PC-3 (cell line): ENCODE data around the gene DHRS7C. TPM values are rescaled to one million over a fixed set of nuclear protein-coding genes. Genes with fewer than 3 reads are reported as not detected.

Source experiments
- ATAC-seq: fragments of 200-7000 bp; cut with Tn5 transposase; 2 replicates; pipeline ENCODE4 v1.9.1; 2020; ENCODE audit warnings: mild to moderate bottlenecking, moderate library complexity
- BruUV-seq: library from RNA; stranded (reverse); fragments of 400-500 nt; replicated peaks from 2 replicates; lab custom pipeline; 2021; lab: Mats Ljungman, UMichigan
- CTCF ChIA-PET: fragments of 300-600 bp; sonication (Branson Sonifier 250); formaldehyde crosslinking; loops from one replicate; lab custom pipeline; 2022; ENCODE audit warnings: antibody characterized with exemption; lab: Charles Lee
- POLR2A ChIA-PET: fragments of 300-600 bp; sonication (Branson Sonifier 250); formaldehyde crosslinking; loops from one replicate; lab custom pipeline; 2022; ENCODE audit warnings: antibody characterized with exemption; ENCODE audit not compliant: unreplicated experiment; lab: Charles Lee
- DNase-seq: peaks from one replicate; pipeline ENCODE4 v3.0.0-alpha.2; 2015
- H2AFZ ChIP-seq: fragments of 300-600 bp; sonication (generic); 2 replicates; pipeline ENCODE4 v1.6.0; 2016; ENCODE audit warnings: antibody characterized with exemption, low read length
- H3F3A ChIP-seq: fragments of 300-600 bp; sonication (generic); one replicate; pipeline ENCODE4 v1.6.0; 2017; ENCODE audit warnings: antibody characterized with exemption, low read length, control low read depth, mild to moderate bottlenecking; ENCODE audit not compliant: unreplicated experiment
- H3K27ac ChIP-seq: fragments of 300-600 bp; sonication (generic); 2 replicates; pipeline ENCODE4 v1.5.1; 2016; ENCODE audit warnings: mild to moderate bottlenecking, low read length
- H3K27me3 ChIP-seq: fragments of 300-600 bp; sonication (generic); 2 replicates; pipeline ENCODE4 v1.6.1; 2016; ENCODE audit warnings: low read length, mixed read lengths
- H3K36me3 ChIP-seq: fragments of 300-600 bp; sonication (generic); 2 replicates; pipeline ENCODE4 v1.6.1; 2016; ENCODE audit warnings: low read depth, mixed run types, low read length, mixed read lengths
- H3K4me1 ChIP-seq: fragments of 300-600 bp; sonication (generic); 2 replicates; pipeline ENCODE4 v1.5.1; 2016; ENCODE audit warnings: low read length; ENCODE audit not compliant: insufficient read depth
- H3K4me2 ChIP-seq: fragments of 300-600 bp; sonication (generic); 2 replicates; pipeline ENCODE4 v1.6.0; 2016; ENCODE audit warnings: low read length
- H3K4me3 ChIP-seq: fragments of 300-600 bp; sonication (generic); 2 replicates; pipeline ENCODE4 v1.5.1; 2016; ENCODE audit warnings: mild to moderate bottlenecking, low read length, mixed read lengths
- H3K79me2 ChIP-seq: fragments of 300-600 bp; sonication (generic); 2 replicates; pipeline ENCODE4 v1.6.1; 2017; ENCODE audit warnings: low read length, mixed read lengths
- H3K9ac ChIP-seq: fragments of 300-600 bp; sonication (generic); 2 replicates; pipeline ENCODE4 v1.6.0; 2016; ENCODE audit warnings: mild to moderate bottlenecking, low read length
- H3K9me2 ChIP-seq: fragments of 300-600 bp; sonication (generic); replicated peaks from 2 replicates; pipeline ENCODE4 v1.6.1; 2016; ENCODE audit warnings: mixed run types, low read length, mixed read lengths
- H3K9me3 ChIP-seq: fragments of 300-600 bp; sonication (generic); 2 replicates; pipeline ENCODE4 v1.6.1; 2016; ENCODE audit warnings: low read length, mixed read lengths
- H4K20me1 ChIP-seq: fragments of 300-600 bp; sonication (generic); 2 replicates; pipeline ENCODE4 v1.6.1; 2016; ENCODE audit warnings: low read length, mixed read lengths
- CTCF ChIP-seq: fragments of 300-600 bp; sonication (generic); conservative IDR thresholded peaks from 2 replicates; pipeline ENCODE4 v1.5.1; 2017; ENCODE audit warnings: antibody characterized with exemption, low read depth, mild to moderate bottlenecking, low read length
- EZH2 ChIP-seq: fragments of 300-600 bp; sonication (generic); IDR thresholded peaks from one replicate; pipeline ENCODE4 v1.6.1; 2017; ENCODE audit warnings: antibody characterized with exemption, mild to moderate bottlenecking, low read length; ENCODE audit not compliant: unreplicated experiment
- EZH2phosphoT487 ChIP-seq: fragments of 300-600 bp; sonication (generic); IDR thresholded peaks from 2 replicates; pipeline ENCODE4 v1.6.1; 2018; ENCODE audit warnings: mild to moderate bottlenecking, antibody characterized with exemption, low read length, borderline replicate concordance
- intact Hi-C: fragments of 100-400 bp; cut with micrococcal nuclease; formaldehyde crosslinking; loops from 2 replicates; pipeline ENCODE4 v1.9.0; 2023
- total RNA-seq: library from RNA; depleted of rRNA; stranded (reverse); fragments of >200 nt; gene quantifications from 2 replicates; pipeline ENCODE4 v1.2.3, GENCODE V29; 2014

The DHRS7C gene
- total RNA-seq, 1 experiment from 2014 or later = not detected

DNA sequence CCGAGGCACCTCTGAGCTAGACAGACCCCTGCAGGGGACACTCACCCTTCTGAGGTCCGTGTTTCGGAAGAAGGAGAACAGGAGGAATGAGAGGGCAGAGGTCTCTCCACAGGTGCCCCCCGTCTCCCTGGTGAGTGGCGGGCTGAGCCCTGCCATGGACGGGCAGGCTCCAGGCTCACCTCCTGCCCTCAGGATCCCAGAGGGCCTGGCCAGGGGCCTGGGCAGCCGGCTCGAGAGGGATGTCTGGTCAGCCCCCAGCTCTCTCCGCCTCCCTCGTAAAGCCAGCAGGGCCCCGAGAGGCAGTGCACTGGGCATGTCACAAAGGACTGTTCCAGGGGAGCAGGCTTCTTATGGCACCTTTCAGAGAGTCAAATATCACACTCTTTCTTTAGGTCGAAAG is 62.8 kb downstream of the DHRS7C start:
- CTCF ChIA-PET = interaction anchor here (1.3 kb wide), 1 partner anchor 40 kb away, joined by 5 read pairs; no protein-coding TSS in a partner anchor
- Histone ChIP-seq H3K9me3 (no peaks in the 10 kb centered on the region), H3K9ac (no peak overlapping the region), H3K4me3 (no peak overlapping the region), H3K9me2 (no peaks in the 10 kb centered on the region), H3K27ac (no peak overlapping the region), H3K79me2 (no peaks in the 10 kb centered on the region), H2AFZ (no peak overlapping the region), H3F3A (no peaks in the 10 kb centered on the region), H3K36me3 (no peaks in the 10 kb centered on the region), H4K20me1 (no peaks in the 10 kb centered on the region), H3K4me2 (no peak overlapping the region), H3K27me3 (no peaks in the 10 kb centered on the region), H3K4me1 (peaks cover 6% of the 10 kb centered on the region)
- DNase-seq (no peak), ATAC-seq (no peak)
- no TSS peak for BruUV-seq
- intact Hi-C loops = loop anchor here (10.0 kb wide), 1 partner anchor 84 kb away; the partner anchor contains the start of gene USP43
- TF ChIP-seq EZH2 = no peak
- TF ChIP-seq CTCF = no peak
- POLR2A ChIA-PET = no interaction called here

DNA sequence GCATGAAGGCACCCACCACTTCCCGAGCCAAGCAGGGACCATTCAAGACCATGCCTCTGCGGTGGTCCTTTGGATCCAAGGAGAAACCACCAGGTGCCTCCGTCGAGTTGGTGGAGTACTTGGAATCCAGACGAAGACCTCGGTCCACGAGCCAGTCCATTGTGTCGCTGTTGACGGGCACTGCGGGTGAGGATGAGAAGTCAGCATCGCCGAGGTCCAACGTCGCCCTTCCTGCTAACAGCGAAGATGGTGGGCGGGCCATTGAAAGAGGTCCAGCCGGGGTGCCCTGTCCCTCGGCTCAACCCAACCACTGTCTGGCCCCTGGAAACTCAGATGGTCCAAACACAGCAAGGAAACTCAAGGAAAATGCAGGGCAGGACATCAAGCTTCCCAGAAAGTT is 63.4 kb downstream of the DHRS7C start:
- Histone ChIP-seq H3K4me1 (peaks cover 6% of the 10 kb centered on the region), H3K27me3 (no peaks in the 10 kb centered on the region), H3K9me2 (no peaks in the 10 kb centered on the region), H3K9me3 (no peaks in the 10 kb centered on the region), H3K4me3 (no peak overlapping the region), H3K9ac (no peak overlapping the region), H4K20me1 (no peaks in the 10 kb centered on the region), H2AFZ (no peak overlapping the region), H3K27ac (no peak overlapping the region), H3K4me2 (no peak overlapping the region), H3K36me3 (no peaks in the 10 kb centered on the region), H3F3A (no peaks in the 10 kb centered on the region), H3K79me2 (no peaks in the 10 kb centered on the region)
- intact Hi-C loops = loop anchor here (10.0 kb wide), 1 partner anchor 83 kb away; the partner anchor contains the start of gene USP43
- POLR2A ChIA-PET = no interaction called here
- CTCF ChIA-PET = interaction anchor here (0.5 to 1.3 kb wide), 2 partner anchors 41 to 58 kb away, joined by 3 to 5 read pairs; no protein-coding TSS in a partner anchor
- no TSS peak for BruUV-seq
- ATAC-seq (no peak), DNase-seq (no peak)
- no peak for TF ChIP-seq EZH2
- no peak for TF ChIP-seq CTCF
- TF ChIP-seq EZH2phosphoT487 = no peak

DNA sequence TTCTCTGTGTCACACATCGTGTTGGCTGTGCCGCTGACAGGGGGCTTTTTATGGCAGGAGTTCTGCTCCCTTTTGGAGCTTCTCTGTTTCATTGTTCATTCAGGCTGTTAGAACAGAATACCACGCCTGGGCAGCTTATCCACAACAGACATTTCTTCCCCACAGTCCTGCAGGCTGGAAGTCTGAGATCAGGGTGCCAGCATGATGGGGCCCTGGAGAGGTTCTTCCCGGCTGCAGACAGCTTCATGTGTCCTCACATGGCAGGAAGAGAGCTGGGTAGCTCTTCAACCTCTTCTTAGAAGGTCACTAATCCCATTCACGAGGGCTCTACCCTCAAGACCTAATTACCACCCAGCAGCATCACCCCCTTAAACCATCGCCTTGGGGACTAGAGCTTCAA is 65.1 kb downstream of the DHRS7C start:
- intact Hi-C loops = loop anchor here (10.0 kb wide), 1 partner anchor 81 kb away; the partner anchor contains the start of gene USP43
- ChIA-PET CTCF (no interaction called here), POLR2A (no interaction called here)
- no peaks in the 10 kb centered on the region for H4K20me1 ChIP-seq
- ATAC-seq = no peak
- peaks cover 6% of the 10 kb centered on the region for H3K4me1 ChIP-seq
- no peak overlapping the region for H3K4me3 ChIP-seq
- H2AFZ ChIP-seq = no peak overlapping the region
- BruUV-seq = no TSS peak
- H3K36me3 ChIP-seq = no peaks in the 10 kb centered on the region
- no peaks in the 10 kb centered on the region for H3K9me2 ChIP-seq
- no peak overlapping the region for H3K9ac ChIP-seq
- no peaks in the 10 kb centered on the region for H3K27me3 ChIP-seq
- H3K27ac ChIP-seq = no peak overlapping the region
- no peak overlapping the region for H3K4me2 ChIP-seq
- TF ChIP-seq CTCF (no peak), EZH2phosphoT487 (no peak), EZH2 (no peak)
- H3K79me2 ChIP-seq = no peaks in the 10 kb centered on the region
- H3F3A ChIP-seq = no peaks in the 10 kb centered on the region
- no peak for DNase-seq
- no peaks in the 10 kb centered on the region for H3K9me3 ChIP-seq
